Pulmonary artery endothelial cell (primary cell): ENCODE data around the gene PSPN. TPM values are rescaled to one million over a fixed set of nuclear protein-coding genes. Genes with fewer than 3 reads are reported as not detected.
A peak's percentile ranks its signal among the peaks of the same experiment; 100 is the strongest.
"Not testable (repeated sequence)": the region's sequence is repeated elsewhere in the genome, so short reads cannot be mapped to it uniquely, and the experiment has no call there.

Experiments
- DNase-seq: peaks from one replicate; pipeline ENCODE4 v3.0.0-alpha.2; 2011; ENCODE audit warnings: low read depth, low spot score
- total RNA-seq: library from RNA; depleted of rRNA; stranded (reverse); fragments of >200 nt; gene quantifications from 2 replicates; pipeline ENCODE4 v1.2.3, GENCODE V29; 2014

Gene PSPN
- total RNA-seq, 1 donor from 2014 or later, result 0.73 TPM

- peak; percentile 63 for DNase-seq
These were observed 27.3 kb upstream of the PSPN start for GRCh38 chr19:6402837-6403608.

- no peak for DNase-seq
These were observed 26.3 kb upstream of the PSPN start for GRCh38 chr19:6402058-6402457.

- DNase-seq, result not testable (repeated sequence)
These were observed 24.6 kb upstream of the PSPN start for GRCh38 chr19:6400062-6400944.

- no peak for DNase-seq
These were observed 20.6 kb upstream of the PSPN start for GRCh38 chr19:6396305-6396704.

- no peak for DNase-seq
These were observed 19.1 kb upstream of the PSPN start for GRCh38 chr19:6394831-6395230.

GRCh38 chr19:6393983-6394412, 18.3 kb upstream of the PSPN start:
- DNase-seq, result no peak

GRCh38 chr19:6393074-6393982, 17.6 kb upstream of the PSPN start, which contains the start of gene GTF2F1:
TSS of gene GTF2F1 (minus strand) at chr19:6393164. CDS start at chr19:6392995, 169 bp downstream.
- DNase-seq, result peak; percentile 67

GRCh38 chr19:6392221-6393073, 16.7 kb upstream of the PSPN start:
- DNase-seq, result no peak

- no peak for DNase-seq
These were observed 11.6 kb upstream of the PSPN start for GRCh38 chr19:6387372-6387771.

GRCh38 chr19:6384381-6384780, 8.6 kb upstream of the PSPN start:
- DNase-seq, result no peak

- DNase-seq, result no peak
These were observed 7.5 kb upstream of the PSPN start for GRCh38 chr19:6383188-6383587.

- DNase-seq, result no peak
These were observed 5.5 kb upstream of the PSPN start for GRCh38 chr19:6381030-6381750.

GRCh38 chr19:6379744-6380143, 4.0 kb upstream of the PSPN start:
- no peak for DNase-seq

- DNase-seq, result no peak
These were observed 2.8 kb upstream of the PSPN start for GRCh38 chr19:6378486-6378885.

GRCh38 chr19:6378041-6378440, 2.3 kb upstream of the PSPN start:
- DNase-seq, result no peak

GRCh38 chr19:6376512-6377190, 918 bp upstream of the PSPN start:
- no peak for DNase-seq

GRCh38 chr19:6374711-6375410, 872 bp downstream of the PSPN start:
- DNase-seq, result no peak

GRCh38 chr19:6374161-6374709, 1.5 kb downstream of the PSPN start:
- DNase-seq, result no peak
